ENCODE results near the gene ASPSCR1. TPM values are rescaled to one million over a fixed set of nuclear protein-coding genes. Genes with fewer than 3 reads are reported as not detected.

ASPSCR1 gene
- total and polyA plus RNA-seq, 2 donors from 2014 or later: 35.2 to 57.5 TPM

GRCh38 chr17:82055023-82055964 is 77.9 kb downstream of the ASPSCR1 start:
- Histone ChIP-seq H3K27me3 (ENCODE audit: control insufficient read depth, insufficient read depth, low read length) (no peaks in the 10 kb centered on the region), H3K9ac (ENCODE audit: low read length in 3 of 3) (no peak overlapping the region), H3K27ac (ENCODE audit: low read depth in 2 of 2, low read length in 2 of 2) (no peak overlapping the region), H3K4me3 (ENCODE audit: low read length in 3 of 3) (no peak overlapping the region), H3K9me3 (ENCODE audit: control insufficient read depth in 2 of 3, insufficient read depth in 1 of 3, low read length in 3 of 3) (no peaks in the 10 kb centered on the region), H3K36me3 (ENCODE audit: control insufficient read depth in 2 of 3, insufficient read depth in 3 of 3, low read length in 3 of 3) (peaks cover 0 to 13% (median 2%) of the 10 kb centered on the region in 3 donors), H3K4me1 (ENCODE audit: control insufficient read depth in 2 of 3, insufficient read depth in 2 of 3, low read depth in 1 of 3, low read length in 3 of 3) (peaks cover 0 to 30% (median 12%) of the 10 kb centered on the region in 3 donors)
- no peak for TF ChIP-seq CTCF (IDR thresholded peaks at IDR 0.05; ENCODE audit: borderline replicate concordance, extremely low read depth, insufficient read depth)
- no peak for FAIRE-seq
- intact Hi-C loops (cut with DNase I): no loop called here
- peak in 1 of 5 donors; percentile 56 for DNase-seq

GRCh38 chr17:82055965-82056728 is 78.7 kb downstream of the ASPSCR1 start:
- intact Hi-C loops (cut with DNase I): no loop called here
- H3K4me1 ChIP-seq (ENCODE audit: control insufficient read depth in 2 of 3, insufficient read depth in 2 of 3, low read depth in 1 of 3, low read length in 3 of 3): peaks cover 0 to 23% (median 12%) of the 10 kb centered on the region in 3 donors
- no peak for FAIRE-seq

More at GRCh38 chr17:82055965-82056728, 78.7 kb downstream of the ASPSCR1 start:
- Histone ChIP-seq H3K27ac (ENCODE audit: low read depth in 2 of 2, low read length in 2 of 2) (no peak overlapping the region), H3K27me3 (ENCODE audit: control insufficient read depth, insufficient read depth, low read length) (no peaks in the 10 kb centered on the region), H3K9ac (ENCODE audit: low read length in 3 of 3) (no peak overlapping the region), H3K4me3 (ENCODE audit: low read length in 3 of 3) (no peak overlapping the region), H3K36me3 (ENCODE audit: control insufficient read depth in 2 of 3, insufficient read depth in 3 of 3, low read length in 3 of 3) (peaks cover 0 to 20% (median 4%) of the 10 kb centered on the region in 3 donors), H3K9me3 (ENCODE audit: control insufficient read depth in 2 of 3, insufficient read depth in 1 of 3, low read length in 3 of 3) (no peaks in the 10 kb centered on the region)
- TF ChIP-seq CTCF (IDR thresholded peaks at IDR 0.05; ENCODE audit: borderline replicate concordance, extremely low read depth, insufficient read depth): no peak
- peak in 1 of 5 donors; percentile 76 for DNase-seq

Data from kidney (tissue), 14 donors.